HepG2 (cell line): ENCODE data around the gene TP53I3. TPM values are rescaled to one million over a fixed set of nuclear protein-coding genes. Genes with fewer than 3 reads are reported as not detected.

Experiments used
- DPF2 ChIP-seq: sonication (generic); formaldehyde crosslinking; IDR thresholded peaks from 2 replicates; pipeline ENCODE4 v1.4.0; 2020; ENCODE audit warnings: mild to moderate bottlenecking, low read depth, missing genetic modification reagents, borderline replicate concordance
- FIP1L1 ChIP-seq: fragments of 200-400 bp; formaldehyde crosslinking; IDR thresholded peaks from 2 replicates; pipeline ENCODE4 v1.6.1; 2018; ENCODE audit warnings: low read depth, mild to moderate bottlenecking, low read length, moderate library complexity, borderline replicate concordance; ENCODE audit not compliant: insufficient read depth
- GLI4 ChIP-seq: sonication (generic); formaldehyde crosslinking; IDR thresholded peaks from 2 replicates; pipeline ENCODE4 v1.5.1; 2020; ENCODE audit warnings: missing genetic modification reagents, mild to moderate bottlenecking, moderate library complexity, borderline replicate concordance
- HOXA3 ChIP-seq: sonication (generic); formaldehyde crosslinking; IDR thresholded peaks from 2 replicates; pipeline ENCODE4 v1.5.0; 2020; ENCODE audit warnings: missing genetic modification reagents
- KAT8 ChIP-seq: IDR thresholded peaks from 2 replicates; pipeline ENCODE4 v1.6.1; 2016; ENCODE audit warnings: missing genetic modification reagents, missing compliant biosample characterization
- KDM3A ChIP-seq: IDR thresholded peaks from 2 replicates; pipeline ENCODE4 v1.6.1; 2018; ENCODE audit warnings: low read depth, missing compliant biosample characterization
- RFX1 ChIP-seq: fragments of 450-650 bp; IDR thresholded peaks from 2 replicates; pipeline ENCODE4 v1.6.1; 2017
- SIN3A ChIP-seq: IDR thresholded peaks from 2 replicates; pipeline ENCODE4 v1.6.1; 2011; ENCODE audit warnings: low read depth, mild to moderate bottlenecking, control low read depth, low read length, borderline replicate concordance
- ZNF484 ChIP-seq: sonication (generic); formaldehyde crosslinking; IDR thresholded peaks from 2 replicates; pipeline ENCODE4 v1.5.1; 2020; ENCODE audit warnings: mild to moderate bottlenecking, low read depth, missing genetic modification reagents, borderline replicate concordance
- ZNF543 ChIP-seq: sonication (generic); formaldehyde crosslinking; IDR thresholded peaks from 2 replicates; pipeline ENCODE4 v1.4.0; 2020; ENCODE audit warnings: mild to moderate bottlenecking, missing genetic modification reagents
- ZNF547 ChIP-seq: sonication (generic); formaldehyde crosslinking; IDR thresholded peaks from 2 replicates; pipeline ENCODE4 v1.5.1; 2020; ENCODE audit warnings: mild to moderate bottlenecking, missing genetic modification reagents
- ZNF569 ChIP-seq: sonication (generic); formaldehyde crosslinking; IDR thresholded peaks from 2 replicates; pipeline ENCODE4 v1.5.0; 2020; ENCODE audit warnings: mild to moderate bottlenecking, missing genetic modification reagents, moderate library complexity, borderline replicate concordance
- ZNF672 ChIP-seq: sonication (generic); formaldehyde crosslinking; IDR thresholded peaks from 2 replicates; pipeline ENCODE4 v1.8.1; 2022; ENCODE audit warnings: missing genetic modification reagents
- polyA plus RNA-seq, 8 experiments: library from polyadenylated mRNA; depleted of rRNA in 3 of 8; stranded (reverse) in 7 of 8; unstranded in 1 of 8; fragments of >200 nt; fragmentation: Illumina TruSeq in 4 of 8; extraction: Trizol in 4 of 8; gene quantifications; 2 replicates each; pipeline versions ENCODE4 v1.2.1 to v1.2.3, GENCODE V29; 2011 to 2016; ENCODE audit warnings: low read depth in 4 of 8, missing spikeins in 1 of 8, mixed read lengths in 1 of 8; ENCODE audit not compliant: insufficient read depth in 1 of 8
- total RNA-seq, 5 experiments: library from RNA; depleted of rRNA; stranded (reverse); fragments of >200 nt; fragmentation: Illumina TruSeq; extraction: Trizol; gene quantifications; 2 replicates each; pipeline ENCODE4 v1.2.3, GENCODE V29; 2016; ENCODE audit warnings: low read depth in 1 of 5
- TF ChIP-seq, protein P1 (sequence below): sonication (generic); formaldehyde crosslinking; conservative IDR thresholded peaks from 2 replicates; pipeline ENCODE4 v1.8.1; 2023; ENCODE audit warnings: missing genetic modification reagents
- TF ChIP-seq, protein P2 (sequence below): conservative IDR thresholded peaks from 2 replicates; pipeline ENCODE4 v1.6.1; 2018; ENCODE audit warnings: missing genetic modification reagents
- TF ChIP-seq, protein P3 (sequence below): sonication (generic); formaldehyde crosslinking; IDR thresholded peaks from 2 replicates; pipeline ENCODE4 v1.4.0; 2020; ENCODE audit warnings: missing genetic modification reagents, borderline replicate concordance
- TF ChIP-seq, protein P4 (sequence below): sonication (generic); formaldehyde crosslinking; IDR thresholded peaks from 2 replicates; pipeline ENCODE4 v1.4.0; 2020; ENCODE audit warnings: missing genetic modification reagents, borderline replicate concordance
- TF ChIP-seq, protein P5 (sequence below): sonication (generic); formaldehyde crosslinking; IDR thresholded peaks from 2 replicates; pipeline ENCODE4 v1.4.0; 2020; ENCODE audit warnings: mild to moderate bottlenecking, missing genetic modification reagents

TP53I3 gene
- total and polyA plus RNA-seq, 2 of the 13 experiments (the other 11 are each of a cell fraction or from before 2014, with no cell fraction given), result 25.0 to 44.1 TPM

DNA sequence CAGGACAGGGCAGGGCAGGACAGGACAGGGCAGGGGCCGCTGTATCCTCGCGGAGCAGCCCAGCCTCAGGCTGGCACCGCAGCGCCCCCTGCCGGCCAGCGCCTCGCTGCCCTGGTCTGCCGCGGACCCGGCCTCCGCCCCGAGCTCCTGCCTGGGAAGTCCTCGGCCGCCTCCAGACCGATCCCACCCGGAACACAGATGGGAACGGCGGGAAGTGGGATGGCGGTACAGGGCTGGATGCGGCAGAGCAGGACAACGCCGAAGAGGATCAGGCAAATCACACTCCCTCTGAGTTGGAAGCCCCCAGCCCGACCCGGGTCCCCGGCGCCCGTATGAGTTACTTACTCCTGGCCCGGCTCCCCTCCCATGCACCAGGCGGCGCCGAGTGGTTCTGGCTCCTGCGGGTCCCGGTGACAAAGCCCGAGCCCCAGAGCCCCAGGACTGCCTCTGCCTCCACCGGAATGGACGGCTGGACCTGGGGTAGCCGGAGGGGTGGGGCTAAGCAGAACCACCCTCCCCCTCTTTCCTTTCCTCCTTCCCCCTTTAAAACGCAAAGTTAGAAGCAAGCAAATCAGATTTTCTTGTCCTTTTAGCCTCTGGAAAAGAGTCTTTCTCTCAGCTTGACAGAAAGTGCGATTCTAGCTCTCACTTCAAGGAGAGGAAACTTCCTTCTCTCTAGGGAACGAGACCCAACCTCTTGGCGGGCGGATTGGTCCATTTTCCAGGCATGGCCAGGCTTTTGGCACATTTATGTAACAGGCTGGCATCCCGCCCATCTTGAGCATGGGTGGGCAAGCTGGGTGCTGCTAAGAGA lies at the start of gene TP53I3 (continued):
- TF ChIP-seq GLI4 (CRISPR knock-in tag) (peak; percentile 50; the same call in 1 of the 2 replicates), ZNF672 (CRISPR knock-in tag) (0 out of 2 replicates have a peak, but pooled peaks have one; percentile 60), KDM3A (peak; percentile 95), ZNF543 (peak; percentile 82; the same call in 1 of the 2 replicates), ZNF484 (no peak), HOXA3 (CRISPR knock-in tag) (peak; percentile 11), ZNF547 (CRISPR knock-in tag) (peak; percentile 89), FIP1L1 (no peak), RFX1 (no peak), DPF2 (CRISPR knock-in tag) (no peak; the same call in 1 of the 2 replicates), SIN3A (no peak), ZNF569 (CRISPR knock-in tag) (0 out of 2 replicates have a peak, but pooled peaks have one; percentile 20), KAT8 (peak; percentile 64; the same call in 1 of the 2 replicates)
- TF ChIP-seq, protein P1, sequence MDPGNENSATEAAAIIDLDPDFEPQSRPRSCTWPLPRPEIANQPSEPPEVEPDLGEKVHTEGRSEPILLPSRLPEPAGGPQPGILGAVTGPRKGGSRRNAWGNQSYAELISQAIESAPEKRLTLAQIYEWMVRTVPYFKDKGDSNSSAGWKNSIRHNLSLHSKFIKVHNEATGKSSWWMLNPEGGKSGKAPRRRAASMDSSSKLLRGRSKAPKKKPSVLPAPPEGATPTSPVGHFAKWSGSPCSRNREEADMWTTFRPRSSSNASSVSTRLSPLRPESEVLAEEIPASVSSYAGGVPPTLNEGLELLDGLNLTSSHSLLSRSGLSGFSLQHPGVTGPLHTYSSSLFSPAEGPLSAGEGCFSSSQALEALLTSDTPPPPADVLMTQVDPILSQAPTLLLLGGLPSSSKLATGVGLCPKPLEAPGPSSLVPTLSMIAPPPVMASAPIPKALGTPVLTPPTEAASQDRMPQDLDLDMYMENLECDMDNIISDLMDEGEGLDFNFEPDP (CRISPR knock-in tag), result no peak
- TF ChIP-seq, protein P2, sequence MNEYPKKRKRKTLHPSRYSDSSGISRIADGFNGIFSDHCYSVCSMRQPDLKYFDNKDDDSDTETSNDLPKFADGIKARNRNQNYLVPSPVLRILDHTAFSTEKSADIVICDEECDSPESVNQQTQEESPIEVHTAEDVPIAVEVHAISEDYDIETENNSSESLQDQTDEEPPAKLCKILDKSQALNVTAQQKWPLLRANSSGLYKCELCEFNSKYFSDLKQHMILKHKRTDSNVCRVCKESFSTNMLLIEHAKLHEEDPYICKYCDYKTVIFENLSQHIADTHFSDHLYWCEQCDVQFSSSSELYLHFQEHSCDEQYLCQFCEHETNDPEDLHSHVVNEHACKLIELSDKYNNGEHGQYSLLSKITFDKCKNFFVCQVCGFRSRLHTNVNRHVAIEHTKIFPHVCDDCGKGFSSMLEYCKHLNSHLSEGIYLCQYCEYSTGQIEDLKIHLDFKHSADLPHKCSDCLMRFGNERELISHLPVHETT (CRISPR knock-in tag), result no peak; the same call in 1 of the 2 replicates
- TF ChIP-seq, protein P3, sequence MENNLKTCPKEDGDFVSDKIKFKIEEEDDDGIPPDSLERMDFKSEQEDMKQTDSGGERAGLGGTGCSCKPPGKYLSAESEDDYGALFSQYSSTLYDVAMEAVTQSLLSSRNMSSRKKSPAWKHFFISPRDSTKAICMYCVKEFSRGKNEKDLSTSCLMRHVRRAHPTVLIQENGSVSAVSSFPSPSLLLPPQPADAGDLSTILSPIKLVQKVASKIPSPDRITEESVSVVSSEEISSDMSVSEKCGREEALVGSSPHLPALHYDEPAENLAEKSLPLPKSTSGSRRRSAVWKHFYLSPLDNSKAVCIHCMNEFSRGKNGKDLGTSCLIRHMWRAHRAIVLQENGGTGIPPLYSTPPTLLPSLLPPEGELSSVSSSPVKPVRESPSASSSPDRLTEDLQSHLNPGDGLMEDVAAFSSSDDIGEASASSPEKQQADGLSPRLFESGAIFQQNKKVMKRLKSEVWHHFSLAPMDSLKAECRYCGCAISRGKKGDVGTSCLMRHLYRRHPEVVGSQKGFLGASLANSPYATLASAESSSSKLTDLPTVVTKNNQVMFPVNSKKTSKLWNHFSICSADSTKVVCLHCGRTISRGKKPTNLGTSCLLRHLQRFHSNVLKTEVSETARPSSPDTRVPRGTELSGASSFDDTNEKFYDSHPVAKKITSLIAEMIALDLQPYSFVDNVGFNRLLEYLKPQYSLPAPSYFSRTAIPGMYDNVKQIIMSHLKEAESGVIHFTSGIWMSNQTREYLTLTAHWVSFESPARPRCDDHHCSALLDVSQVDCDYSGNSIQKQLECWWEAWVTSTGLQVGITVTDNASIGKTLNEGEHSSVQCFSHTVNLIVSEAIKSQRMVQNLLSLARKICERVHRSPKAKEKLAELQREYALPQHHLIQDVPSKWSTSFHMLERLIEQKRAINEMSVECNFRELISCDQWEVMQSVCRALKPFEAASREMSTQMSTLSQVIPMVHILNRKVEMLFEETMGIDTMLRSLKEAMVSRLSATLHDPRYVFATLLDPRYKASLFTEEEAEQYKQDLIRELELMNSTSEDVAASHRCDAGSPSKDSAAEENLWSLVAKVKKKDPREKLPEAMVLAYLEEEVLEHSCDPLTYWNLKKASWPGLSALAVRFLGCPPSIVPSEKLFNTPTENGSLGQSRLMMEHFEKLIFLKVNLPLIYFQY (CRISPR knock-in tag), result peak; percentile 94
- TF ChIP-seq, protein P4, sequence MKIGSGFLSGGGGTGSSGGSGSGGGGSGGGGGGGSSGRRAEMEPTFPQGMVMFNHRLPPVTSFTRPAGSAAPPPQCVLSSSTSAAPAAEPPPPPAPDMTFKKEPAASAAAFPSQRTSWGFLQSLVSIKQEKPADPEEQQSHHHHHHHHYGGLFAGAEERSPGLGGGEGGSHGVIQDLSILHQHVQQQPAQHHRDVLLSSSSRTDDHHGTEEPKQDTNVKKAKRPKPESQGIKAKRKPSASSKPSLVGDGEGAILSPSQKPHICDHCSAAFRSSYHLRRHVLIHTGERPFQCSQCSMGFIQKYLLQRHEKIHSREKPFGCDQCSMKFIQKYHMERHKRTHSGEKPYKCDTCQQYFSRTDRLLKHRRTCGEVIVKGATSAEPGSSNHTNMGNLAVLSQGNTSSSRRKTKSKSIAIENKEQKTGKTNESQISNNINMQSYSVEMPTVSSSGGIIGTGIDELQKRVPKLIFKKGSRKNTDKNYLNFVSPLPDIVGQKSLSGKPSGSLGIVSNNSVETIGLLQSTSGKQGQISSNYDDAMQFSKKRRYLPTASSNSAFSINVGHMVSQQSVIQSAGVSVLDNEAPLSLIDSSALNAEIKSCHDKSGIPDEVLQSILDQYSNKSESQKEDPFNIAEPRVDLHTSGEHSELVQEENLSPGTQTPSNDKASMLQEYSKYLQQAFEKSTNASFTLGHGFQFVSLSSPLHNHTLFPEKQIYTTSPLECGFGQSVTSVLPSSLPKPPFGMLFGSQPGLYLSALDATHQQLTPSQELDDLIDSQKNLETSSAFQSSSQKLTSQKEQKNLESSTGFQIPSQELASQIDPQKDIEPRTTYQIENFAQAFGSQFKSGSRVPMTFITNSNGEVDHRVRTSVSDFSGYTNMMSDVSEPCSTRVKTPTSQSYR (CRISPR knock-in tag), result no peak; the same call in 1 of the 2 replicates
- TF ChIP-seq, protein P5, sequence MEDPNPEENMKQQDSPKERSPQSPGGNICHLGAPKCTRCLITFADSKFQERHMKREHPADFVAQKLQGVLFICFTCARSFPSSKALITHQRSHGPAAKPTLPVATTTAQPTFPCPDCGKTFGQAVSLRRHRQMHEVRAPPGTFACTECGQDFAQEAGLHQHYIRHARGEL (CRISPR knock-in tag), result no peak
